Measurements from ENCODE around the gene DMBX1.
A peak's percentile ranks its signal among the peaks of the same experiment; 100 is the strongest.

The DMBX1 gene

DNA sequence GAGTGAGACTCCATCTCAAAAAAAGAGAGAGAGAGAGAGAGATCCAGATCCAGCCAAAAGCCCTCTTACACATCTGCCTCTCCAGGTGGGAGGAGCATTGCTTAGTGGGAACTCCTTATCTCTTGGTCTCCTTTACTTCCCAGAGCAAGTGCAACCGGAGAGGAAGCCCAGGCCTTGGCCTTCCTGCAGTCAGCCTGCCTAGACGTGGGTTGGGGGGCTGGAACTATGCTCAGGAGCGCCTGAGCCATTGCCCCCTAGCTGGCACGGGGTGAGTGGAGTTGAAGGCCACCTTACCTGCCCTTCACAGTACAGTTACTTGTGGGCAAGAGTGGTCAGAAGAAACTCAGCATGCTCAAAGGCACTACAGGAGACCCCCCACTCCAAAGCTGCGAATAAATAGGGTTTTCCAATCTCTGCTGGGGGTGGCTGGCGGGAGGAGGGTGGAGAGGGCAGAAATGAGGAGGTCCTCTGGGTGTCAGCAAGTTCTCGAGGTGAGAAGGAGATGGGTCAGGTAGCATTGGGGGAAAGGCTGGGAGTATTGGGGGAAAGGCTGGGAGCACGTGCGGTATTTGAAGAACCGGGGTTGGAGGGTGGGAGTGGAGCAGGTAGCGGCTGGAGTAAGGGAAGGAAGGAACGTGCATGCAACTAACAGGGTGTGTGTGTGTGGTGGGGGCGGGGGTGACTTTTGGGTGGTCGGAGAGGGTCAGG, 4.7 kb upstream of the DMBX1 start:
- no peak for DNase-seq

DNA sequence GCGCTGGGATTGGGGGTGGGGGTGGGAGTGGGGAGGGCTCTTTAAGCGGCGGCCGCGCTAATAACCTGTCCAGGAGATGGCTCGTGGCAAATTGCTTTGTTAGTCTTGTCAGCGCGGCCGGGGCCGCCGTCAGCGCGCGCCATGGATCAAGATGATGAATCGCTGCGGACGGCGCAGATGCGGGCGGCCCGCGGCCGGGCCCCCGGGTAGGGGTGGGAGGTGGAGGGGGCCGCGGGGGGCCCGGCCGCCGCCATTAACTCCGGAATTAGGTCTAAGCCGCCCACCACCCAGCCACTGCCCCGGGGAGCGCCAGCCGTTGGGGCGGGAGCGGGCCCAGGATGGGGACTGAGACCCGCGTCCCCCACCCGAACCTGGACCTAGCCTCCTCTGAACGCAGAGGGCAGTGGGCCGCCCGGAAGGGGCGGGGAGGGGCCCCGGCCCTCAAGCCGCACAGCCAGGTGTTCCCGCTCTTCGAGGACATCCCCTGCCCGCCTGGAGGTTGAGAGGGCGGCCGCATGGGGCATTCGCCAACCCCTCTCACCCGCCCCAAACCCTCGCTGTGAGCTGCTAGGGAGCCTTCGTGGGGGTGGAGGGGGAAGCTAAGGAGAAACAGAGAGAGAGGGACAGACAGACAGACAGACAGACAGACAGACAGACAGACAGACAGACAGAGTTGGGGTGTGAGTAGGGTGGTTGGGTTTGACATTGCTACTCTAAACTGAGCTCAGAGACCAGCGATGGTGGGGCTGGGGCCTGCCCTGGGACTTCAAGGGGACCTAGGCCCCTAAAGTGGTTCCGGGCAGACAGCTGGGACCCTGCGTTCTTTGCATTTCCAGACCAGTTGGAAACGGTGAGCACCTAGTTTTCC, 3.8 kb upstream of the DMBX1 start:
- DNase-seq = no peak

DNA sequence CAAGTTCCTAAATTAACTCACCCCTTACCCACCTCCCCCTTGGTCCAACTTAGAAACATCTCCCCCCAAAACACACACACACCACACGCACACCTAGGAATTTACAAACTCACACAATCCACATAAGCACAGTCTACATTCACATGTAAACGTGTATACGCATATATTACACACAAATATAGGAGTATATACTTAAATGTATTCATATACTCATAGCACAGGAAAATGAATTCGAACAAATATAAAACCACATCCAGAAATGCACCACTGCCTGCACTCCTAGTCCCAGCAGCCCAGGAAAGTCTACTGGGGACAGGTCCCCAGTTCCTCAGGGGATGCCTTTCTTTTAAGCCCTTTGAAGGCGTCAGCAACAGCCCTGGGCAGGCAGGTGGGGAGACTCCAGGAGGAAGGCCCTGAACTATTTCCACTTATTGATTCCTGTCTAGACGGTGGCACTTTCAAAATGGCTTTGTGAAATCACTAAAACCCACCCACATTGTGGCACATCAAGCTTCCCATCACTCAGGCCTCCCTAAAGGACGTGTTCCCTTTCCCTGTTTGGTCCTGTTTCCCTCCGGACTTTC, 3.1 kb upstream of the DMBX1 start:
- no peak for DNase-seq

DNA sequence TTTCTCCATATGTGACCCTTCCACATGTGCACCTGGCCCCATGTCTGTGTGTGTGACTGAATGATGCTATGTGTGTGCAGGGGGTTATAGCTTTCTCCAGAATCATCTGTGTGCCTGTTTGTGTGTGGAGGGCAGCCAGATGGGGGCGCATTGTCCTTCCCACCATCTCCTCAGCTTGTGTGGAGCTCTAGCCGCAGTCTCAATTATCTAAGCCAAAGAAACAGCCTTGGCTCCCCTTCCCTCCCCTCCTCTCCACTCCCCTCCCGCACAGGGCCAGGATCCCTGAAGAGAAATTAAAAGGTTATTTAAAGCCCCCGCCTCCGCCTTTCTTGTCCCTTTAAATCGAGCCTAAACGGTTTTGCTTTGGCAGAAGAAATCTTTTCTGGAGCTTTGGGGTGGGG, 1.8 kb upstream of the DMBX1 start:
- peak; percentile 12 for DNase-seq

DNA sequence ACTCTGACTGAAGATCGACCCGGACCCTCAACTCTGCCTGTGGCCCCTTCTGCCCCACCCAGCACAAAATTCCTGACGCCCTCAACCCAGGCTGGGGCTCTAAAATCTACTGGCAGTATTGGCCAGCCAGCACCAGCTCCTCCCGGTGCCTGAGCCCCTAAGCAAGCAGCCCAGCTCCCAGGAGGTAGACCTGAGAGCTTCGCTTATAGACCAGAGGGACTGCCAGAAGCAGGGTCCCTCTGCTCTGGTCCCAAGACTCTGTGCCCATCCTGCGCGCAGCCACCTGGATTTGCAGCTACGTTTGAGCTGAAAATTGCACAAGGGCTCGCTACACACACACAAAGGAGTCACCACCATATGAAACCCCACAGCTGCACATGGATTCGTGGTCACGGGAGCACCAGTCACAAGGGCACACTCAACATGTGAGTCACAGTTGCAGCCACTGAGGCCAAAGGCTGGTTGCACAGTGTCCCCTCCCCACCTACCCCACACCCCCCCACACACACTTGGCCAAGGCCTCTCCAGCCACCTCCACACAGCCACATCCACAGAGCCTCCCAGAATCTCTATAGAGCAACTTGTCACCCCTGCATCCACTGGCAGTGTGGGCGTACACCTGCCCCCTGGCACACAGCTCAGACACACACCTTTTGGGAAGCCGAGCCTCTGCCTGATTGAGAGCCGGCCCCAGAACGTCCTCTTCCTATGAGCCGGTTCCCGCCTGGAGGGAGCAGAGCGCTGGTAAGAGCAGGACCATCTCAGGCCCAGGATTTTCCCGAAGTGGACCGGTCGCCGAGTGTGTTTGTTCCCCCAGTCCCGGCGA, 1.1 kb upstream of the DMBX1 start:
- no peak for DNase-seq

DNA sequence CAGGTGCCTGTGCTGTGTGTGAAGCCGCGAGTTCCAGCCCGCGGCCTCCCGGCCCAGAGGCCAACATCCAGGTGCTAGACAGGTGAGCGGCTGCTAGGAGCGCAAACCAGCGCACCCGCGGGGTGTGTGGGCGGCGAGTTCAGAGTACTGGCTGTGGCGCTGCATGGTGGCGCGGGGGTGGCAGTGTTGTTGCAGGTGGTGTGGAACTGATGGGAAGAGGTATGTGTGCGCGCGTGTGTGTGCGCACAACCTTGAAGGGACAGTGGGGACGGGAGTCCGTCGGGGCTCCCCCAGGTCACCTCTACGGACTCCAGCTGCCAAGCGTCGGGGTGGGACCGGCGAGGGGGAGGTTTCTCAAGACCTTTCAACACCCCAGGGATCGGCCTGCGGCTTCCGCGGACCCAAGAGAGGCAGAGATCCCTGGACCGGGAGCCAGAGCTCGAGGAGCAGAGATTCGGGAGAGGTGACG, 433 bp upstream of the DMBX1 start:
- DNase-seq = no peak

DNA sequence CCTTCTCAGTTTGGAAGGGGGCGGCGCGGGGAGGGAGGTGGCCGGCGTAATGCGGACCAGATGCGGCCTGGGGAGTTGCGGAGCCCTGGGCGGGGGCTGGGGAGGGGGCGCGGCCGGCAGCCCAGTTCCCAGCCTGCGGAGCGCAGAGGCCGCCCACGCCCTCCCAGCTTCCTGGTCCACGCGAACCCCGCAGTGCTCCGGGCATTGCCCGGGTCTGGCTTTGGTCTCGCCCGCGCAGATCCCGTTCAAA, 695 bp downstream of the DMBX1 start:
- DNase-seq = no peak

DNA sequence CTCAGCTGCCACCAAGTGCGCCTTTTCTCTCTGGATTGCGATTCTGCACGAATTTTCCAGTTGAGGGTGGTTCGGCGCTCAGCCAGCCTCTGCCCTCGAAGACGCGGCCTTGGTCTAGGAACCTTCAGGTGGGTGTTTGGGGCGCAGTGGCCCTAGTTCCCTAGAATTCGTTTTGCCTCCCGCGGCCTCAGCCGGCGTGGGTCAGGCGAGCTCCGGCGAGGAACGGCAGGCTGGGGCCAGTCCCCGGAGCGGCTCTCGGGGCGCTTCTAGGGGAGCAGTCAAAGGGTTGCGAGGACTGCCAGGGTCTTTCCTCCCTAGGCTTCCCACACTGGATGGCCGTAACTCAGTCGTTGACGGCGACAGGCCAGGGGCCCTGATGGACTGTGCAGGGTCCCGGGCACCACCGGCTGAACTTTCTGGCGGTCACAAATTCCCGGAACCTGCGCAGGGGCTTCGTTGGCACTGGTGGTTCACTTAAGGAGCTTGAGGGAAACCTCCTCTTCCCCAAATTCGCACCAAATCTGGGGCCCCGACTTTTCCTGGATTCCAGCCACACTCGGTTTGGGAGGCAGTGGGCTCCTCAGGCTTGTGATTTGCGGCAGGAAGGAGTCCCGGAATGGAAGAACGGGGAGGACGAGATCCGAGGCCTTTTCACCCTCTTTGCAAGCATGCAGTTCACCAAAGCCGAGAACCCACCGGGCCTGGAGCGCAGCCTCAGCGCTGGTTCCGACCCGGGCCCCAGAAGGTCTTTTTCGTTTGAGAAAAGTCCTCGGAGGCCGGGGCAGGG, 1.2 kb downstream of the DMBX1 start:
- no peak for DNase-seq

DNA sequence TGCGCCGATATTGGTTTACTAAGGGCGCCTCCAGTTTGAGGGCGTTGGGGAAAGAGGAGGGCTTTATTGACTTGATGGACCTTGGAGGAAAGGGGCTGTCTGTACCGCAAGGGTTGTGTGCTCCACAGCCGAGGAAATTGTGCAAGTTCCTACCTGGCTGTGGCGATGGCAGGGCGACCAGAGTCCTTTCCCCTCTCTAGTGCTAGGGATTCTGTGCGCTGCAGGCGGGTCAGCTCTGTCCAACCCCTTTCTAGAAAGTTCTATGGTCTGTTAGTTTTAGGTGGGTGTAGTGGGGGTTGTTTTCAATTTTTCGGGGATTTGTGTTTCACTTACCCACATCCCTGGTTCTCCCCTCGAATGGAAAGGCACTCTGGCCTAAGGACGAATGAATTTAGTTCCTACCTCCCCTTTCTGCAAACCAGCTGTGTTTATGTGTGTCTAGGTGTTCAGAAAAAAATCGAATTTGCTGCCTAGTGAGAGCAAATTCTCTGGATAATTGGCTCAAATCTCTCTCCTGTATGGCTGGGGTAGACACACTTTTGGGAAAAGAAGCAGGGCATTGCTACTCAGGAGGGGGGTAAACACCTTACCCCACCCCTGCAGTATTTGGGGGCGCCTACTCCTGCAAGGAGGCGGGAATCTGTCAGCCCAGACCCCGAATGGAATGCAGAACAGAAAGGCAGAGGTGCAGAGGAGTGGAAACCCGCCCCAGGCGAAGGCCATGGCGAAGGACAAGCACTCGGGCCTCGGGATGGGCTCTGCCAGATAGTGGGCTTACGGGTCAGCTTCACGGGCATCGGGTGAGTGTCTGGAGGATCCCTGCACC, 2.0 kb downstream of the DMBX1 start:
- no peak for DNase-seq

DNA sequence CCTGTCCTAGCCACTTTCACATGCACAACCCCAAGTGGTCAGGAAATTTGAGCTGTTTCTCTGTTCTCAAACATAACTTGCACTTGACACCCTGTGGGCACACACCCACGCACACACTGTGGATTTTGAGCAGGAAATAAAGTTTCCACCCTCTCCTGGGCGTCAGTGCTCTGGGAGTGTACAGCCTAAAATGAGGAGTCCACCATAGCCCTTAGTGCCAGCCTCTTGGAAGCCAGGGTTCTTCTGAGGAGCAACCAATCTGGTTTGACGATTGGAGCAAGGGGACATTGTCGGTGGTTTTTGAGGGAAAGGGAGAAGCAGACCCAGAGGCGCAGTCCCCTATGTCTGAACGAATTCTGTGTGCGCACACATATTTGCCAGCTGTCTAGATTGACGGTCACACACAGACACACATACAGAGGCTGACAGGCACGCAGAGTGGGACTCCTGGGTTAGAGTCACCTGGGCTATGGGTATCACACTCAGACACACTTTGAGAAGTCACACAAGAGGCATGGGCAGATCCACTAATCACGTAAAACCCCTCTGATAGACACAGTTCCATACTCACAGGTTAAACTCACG, 2.7 kb downstream of the DMBX1 start:
- no peak for DNase-seq

DNA sequence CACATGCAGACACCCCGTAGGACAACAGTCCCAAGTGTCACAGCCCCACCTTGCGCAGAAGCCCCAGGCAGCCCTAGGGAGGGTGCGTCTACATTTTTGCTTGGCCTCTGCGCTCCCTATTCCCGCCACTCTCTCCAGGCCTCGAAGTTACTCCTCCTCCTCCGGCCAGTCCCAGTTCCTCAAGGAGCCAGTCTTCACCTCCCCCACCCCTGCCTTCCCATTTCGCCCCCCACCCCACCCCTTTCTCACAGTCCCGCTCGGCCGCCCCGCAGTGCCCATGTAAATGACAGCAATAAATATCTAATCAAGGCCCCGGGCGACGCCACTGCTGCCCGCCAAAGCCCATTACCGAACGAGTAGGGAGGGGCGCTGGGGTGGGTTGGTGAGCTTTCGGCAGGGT, 3.2 kb downstream of the DMBX1 start:
- no peak for DNase-seq

DNA sequence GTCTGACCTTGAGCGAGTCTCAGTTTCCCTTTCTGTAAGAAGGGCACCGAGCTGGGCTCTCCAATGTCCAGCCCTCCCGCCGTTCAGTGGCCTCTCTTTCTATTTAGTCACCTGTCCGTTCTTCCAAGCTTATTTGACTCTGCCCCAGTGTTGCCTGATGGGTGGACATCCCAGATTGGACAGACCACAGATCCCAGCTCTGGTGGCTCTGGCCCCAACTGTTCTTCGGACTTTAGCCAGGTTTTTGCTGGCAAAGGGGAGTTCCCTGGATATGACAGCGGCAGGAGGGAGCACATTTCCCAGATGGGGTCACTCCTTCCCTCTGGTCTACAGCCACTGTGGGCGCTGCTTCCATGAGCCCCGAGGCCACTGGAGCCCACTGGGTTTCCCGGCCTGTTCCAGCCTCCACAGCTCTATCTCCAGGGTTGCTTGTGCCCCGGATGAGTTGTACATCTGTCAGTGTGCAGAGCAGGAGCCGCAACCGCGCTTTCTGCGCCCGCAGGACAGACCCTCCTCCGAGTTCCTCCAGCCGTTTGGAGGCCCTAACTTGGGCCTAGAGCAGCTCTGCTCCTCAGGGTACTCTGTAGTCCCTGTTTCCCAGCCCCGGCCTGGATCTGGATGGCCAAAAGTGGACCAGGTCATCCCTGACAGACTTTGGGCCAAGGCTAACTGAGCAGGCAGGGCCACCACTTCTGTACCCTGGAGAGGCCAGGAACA, 3.8 kb downstream of the DMBX1 start:
- DNase-seq = no peak

DNA sequence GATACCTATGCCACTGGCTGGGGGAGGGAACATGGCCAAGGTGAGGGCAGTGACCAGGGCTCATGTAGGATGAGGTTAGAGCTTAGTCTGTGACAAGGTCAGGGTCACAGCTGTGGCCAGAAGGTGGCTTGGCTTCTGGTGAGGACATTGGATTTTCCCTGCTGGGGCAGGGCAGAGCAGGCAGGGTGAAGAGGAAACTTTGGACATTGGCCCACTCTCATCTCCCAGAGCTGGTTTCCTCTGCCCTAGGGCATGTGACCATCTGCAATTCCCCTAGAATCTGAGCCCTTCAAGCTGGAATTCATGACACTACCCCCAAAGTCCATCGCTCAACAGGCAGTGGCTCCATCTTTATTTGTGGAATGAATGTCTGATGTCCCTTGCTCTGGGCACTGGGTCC, 5.3 kb downstream of the DMBX1 start:
- no peak for DNase-seq

DNA sequence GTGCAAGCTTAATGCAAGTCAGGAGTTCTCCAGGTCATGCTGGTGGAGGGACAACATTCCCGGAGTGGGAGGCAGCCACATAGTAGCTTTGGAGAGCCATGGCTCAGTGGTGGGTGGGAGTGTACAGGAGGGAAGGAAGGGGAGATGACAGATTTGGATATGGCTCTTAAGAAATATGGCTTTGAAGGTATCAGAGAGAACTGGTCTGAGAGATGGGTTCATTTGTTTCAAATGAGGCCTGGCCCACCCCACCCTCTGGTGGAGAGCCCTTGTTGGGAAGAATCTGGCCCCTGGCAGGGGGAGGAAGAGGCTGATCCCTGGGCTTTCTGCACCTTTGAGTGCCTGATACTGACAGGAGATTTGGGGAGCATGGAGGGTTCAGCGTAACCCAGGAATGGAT, 6.1 kb downstream of the DMBX1 start:
- DNase-seq = no peak

DNA sequence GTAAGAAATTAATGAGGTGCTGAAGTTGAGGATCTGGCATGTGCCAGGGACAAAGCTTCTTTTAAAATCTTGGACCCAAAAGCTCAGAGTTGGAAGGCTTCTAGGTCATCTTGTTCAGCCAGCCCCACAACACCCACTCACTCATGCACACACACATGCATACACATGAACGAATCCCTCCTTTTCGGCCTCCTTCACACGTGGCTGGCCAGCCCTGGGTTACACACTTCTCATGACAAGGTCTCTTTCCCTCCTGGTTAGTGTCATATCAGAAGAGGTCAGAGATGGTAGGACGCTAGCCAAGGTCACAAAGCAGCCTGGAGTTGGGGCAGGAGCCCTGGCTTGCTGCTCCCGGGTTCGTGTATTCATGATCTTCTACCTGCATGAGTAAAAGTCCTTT, 6.9 kb downstream of the DMBX1 start:
- DNase-seq = no peak

DNA sequence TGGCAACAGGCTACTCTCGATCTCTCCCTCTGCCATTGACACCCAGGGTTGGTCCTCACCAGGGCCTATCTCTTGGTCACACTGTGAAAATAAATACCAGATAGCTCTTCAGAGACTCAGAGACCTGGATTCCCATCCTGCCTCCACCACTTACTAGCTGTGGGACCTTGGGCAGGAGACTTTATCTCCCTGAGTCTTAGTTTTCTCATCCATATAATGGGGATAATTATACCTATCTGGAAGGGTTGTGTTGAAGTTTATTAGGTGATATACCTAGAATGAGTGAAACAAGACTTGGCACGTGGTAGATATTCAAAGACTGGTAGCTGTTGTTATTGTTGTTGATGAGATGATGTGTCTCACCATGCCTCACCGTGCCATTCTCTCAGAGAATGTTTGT, 7.4 kb downstream of the DMBX1 start:
- no peak for DNase-seq

DNA sequence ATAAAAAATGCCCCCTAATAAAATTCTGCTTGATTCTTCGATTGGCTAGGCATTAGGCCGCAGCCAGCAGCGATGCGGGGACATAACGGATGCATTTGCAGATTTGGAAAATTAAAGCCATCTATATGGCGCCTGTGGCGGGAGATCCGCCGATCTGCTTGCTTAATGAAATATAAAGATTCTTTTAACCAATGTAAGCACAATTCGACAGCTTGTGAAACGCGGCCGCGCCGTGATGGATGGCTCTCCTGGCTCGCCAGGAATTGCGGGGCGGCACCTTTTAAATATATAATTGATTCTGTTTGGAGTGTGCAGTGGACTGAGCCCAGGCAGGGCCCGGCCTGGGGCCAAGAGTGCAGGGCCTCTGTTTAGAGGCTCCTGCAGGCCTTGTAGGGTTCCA, 8.0 kb downstream of the DMBX1 start:
- DNase-seq = no peak

DNA sequence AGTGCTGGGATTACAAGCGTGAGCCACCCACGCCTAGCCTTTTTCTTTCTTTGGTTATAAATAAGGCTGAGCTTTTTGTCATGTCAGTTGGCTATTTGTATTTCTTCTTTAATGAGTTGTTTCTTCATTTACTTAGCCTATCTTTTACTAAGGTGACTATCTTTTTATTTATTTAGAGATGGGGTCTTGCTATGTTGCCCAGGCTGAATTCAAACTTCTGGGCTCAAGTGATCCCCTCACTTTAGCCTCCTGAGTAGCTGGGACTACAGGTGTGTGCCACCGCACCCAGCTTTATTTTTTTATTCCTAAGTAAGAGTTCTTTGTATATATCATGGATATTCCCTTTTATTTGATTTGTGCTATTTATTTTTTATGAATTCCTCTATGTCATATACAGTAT, 11.9 kb downstream of the DMBX1 start:
- DNase-seq = no peak

DNA sequence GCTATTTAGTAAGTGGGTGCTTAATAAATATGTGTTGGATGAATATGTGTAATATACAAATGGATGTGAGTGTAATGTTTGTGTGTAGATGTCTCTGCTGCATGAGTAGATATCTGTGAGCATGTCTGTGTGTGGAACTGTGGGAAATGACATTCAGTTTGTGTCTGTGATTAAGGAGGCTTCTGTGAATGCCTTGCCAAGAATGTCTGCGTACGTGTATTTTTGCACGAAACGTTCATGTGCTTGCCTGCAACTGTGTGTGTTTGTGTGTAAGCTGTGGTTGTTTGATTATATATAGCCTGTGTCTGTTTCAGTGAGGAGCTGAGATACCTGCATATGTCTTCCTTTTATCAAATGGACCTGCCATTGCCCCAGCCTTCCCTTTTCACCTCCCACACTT, 13.8 kb downstream of the DMBX1 start:
- DNase-seq = no peak

DNA sequence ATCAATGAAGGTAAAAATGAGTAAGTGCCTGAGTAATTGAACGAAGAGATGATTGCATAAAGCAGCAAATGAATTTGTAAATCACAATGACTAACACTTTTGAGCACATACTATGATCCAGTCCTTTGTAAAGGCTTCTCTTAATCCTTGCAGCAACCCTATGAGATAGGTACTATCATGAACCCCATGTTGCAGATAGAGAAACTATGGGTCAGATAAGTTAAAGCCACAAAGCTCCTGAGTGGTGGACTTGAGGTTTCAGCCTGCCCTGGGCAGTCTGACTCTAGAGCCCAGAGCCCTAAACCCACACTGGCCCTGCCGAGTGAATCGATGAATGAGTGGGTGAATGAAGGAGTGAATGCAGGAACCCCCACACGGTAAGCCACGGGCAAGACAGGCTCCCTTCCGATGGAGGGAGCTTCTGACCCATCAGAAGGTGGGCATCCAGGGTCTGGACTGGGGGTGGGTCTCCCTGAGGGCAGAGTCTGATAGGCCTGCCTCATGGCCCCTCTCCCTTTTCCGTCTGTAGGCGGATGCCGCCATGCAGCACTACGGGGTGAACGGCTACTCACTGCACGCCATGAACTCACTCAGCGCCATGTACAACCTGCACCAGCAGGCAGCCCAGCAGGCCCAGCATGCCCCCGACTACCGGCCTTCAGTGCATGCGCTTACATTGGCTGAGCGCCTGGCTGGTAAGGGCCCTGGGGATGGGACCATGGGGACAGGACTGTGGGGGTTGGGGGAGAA, 17.0 kb downstream of the DMBX1 start:
- DNase-seq = no peak
